HG03135 (cell line): ENCODE measurements around the gene RETSAT.
"Not testable (repeated sequence)": the region's sequence is repeated elsewhere in the genome, so short reads cannot be mapped to it uniquely, and the experiment has no call there.

Source experiments
- ATAC-seq: cut with Tn5 transposase; IDR thresholded peaks from one replicate; pipeline ENCODE4 v1.9.1; 2021; ENCODE audit warnings: mild to moderate bottlenecking, moderate library complexity; ENCODE audit not compliant: unreplicated experiment

The RETSAT gene

GRCh38 chr2:85354286-85355072 lies at the start of gene RETSAT, which contains the start of gene ELMOD3:
Gene RETSAT, minus strand, starts transcription at chr2:85354528. Its CDS starts 21 bp downstream, at chr2:85354507.
Gene ELMOD3, plus strand, starts transcription at chr2:85354769. Its CDS starts 2,430 bp downstream, at chr2:85357199.
- peak; percentile 97 for ATAC-seq

GRCh38 chr2:85401844-85402243 lies 47.5 kb upstream of the RETSAT start:
- ATAC-seq: no peak

GRCh38 chr2:85401464-85401805 lies 47.1 kb upstream of the RETSAT start:
- ATAC-seq: no peak

- ATAC-seq: no peak
Measured at GRCh38 chr2:85400541-85401463, 46.5 kb upstream of the RETSAT start.

- ATAC-seq: no peak
Measured at GRCh38 chr2:85400023-85400422, 45.7 kb upstream of the RETSAT start.

GRCh38 chr2:85399183-85399455 lies 44.8 kb upstream of the RETSAT start:
- no peak for ATAC-seq

- ATAC-seq: no peak
Measured at GRCh38 chr2:85398426-85399182, 44.3 kb upstream of the RETSAT start.

GRCh38 chr2:85397925-85398331 lies 43.6 kb upstream of the RETSAT start:
- ATAC-seq: no peak

GRCh38 chr2:85396531-85397470 lies 42.5 kb upstream of the RETSAT start:
- ATAC-seq: no peak

- no peak for ATAC-seq
Measured at GRCh38 chr2:85395912-85396475, 41.7 kb upstream of the RETSAT start.

GRCh38 chr2:85394976-85395375 lies 40.6 kb upstream of the RETSAT start:
- no peak for ATAC-seq

GRCh38 chr2:85394261-85394681 lies 39.9 kb upstream of the RETSAT start:
- ATAC-seq: no peak

- ATAC-seq: no peak
Measured at GRCh38 chr2:85393836-85394235, 39.5 kb upstream of the RETSAT start.

GRCh38 chr2:85390941-85391669 lies 36.8 kb upstream of the RETSAT start:
- ATAC-seq: no peak

- no peak for ATAC-seq
Measured at GRCh38 chr2:85388878-85389538, 34.7 kb upstream of the RETSAT start.

- no peak for ATAC-seq
Measured at GRCh38 chr2:85387754-85388153, 33.4 kb upstream of the RETSAT start.

GRCh38 chr2:85385746-85386145 lies 31.4 kb upstream of the RETSAT start:
- no peak for ATAC-seq

GRCh38 chr2:85383850-85384249 lies 29.5 kb upstream of the RETSAT start:
- no peak for ATAC-seq

GRCh38 chr2:85383151-85383550 lies 28.8 kb upstream of the RETSAT start:
- ATAC-seq: not testable (repeated sequence)
